GM21717 (cell line): Measurements from ENCODE around the gene RAB22A.

Experiments
- ATAC-seq: cut with Tn5 transposase; IDR thresholded peaks from one replicate; pipeline ENCODE4 v1.9.1; 2021; ENCODE audit warnings: mild to moderate bottlenecking, moderate library complexity; ENCODE audit not compliant: unreplicated experiment

The RAB22A gene

GRCh38 chr20:58382096-58382495 is 72.6 kb downstream of the RAB22A start:
- no peak for ATAC-seq

- no peak for ATAC-seq
Observed at GRCh38 chr20:58384821-58385220, 75.3 kb downstream of the RAB22A start.

GRCh38 chr20:58388028-58388601 is 78.6 kb downstream of the RAB22A start:
- no peak for ATAC-seq

DNA sequence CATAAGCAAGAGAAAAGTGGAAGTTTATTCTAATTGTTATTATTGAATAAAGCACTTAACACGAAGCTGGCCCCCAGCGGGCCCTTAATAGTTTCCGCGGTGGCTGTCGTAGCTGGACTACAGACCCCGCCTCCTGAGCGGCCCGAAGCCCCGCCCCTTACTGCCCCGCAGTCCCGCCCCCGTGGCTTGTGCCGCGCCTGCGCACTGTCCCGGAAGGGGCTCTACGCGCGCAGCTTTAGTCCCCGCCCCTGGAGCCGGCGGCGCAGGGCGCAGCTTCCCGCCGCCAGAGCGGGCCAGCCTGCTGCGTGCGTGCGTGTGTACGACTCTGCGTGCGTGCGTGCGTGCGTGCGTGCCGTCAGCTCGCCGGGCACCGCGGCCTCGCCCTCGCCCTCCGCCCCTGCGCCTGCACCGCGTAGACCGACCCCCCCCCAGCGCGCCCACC is 79.4 kb downstream of the RAB22A start, which contains the start of gene VAPB:
VAPB (plus strand) TSS at position 348 of the 442 bp plus-strand sequence. CDS start 231 bp downstream, outside the sequence.
- ATAC-seq, result peak; percentile 91

GRCh38 chr20:58389324-58389967 is 79.9 kb downstream of the RAB22A start:
- ATAC-seq, result peak; percentile 25

DNA sequence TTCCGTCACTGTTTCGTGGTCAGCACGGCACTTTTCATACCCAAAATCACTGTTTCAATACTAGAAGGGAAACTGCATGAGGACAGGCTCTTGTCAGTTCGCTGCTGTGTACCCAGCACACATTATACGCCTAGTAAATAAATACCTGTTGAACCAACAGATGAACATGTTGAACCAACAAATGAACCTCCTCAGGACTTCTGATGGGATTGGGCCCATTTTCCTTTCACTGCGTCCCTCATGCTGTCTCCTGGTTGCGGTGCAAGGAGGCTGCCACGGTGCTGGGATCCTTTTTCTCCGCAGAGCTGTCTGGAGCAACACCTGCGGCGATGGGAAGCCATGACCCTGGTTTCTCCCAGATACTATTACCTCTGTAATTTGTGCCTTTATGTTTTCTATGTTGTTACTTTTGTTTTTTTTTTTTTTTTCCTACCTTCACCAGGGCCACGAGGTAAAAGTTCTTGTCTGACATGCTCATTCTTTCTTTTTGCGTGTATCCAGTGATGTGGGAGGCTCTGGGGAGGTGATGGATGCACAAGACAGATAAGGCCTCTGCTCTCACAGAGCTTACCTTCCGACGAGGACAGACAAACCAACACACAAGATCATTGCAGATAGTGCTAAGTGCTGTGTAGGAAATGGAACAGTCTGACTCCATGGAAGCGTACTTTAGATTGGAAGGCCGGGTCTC is 80.6 kb downstream of the RAB22A start:
- no peak for ATAC-seq

DNA sequence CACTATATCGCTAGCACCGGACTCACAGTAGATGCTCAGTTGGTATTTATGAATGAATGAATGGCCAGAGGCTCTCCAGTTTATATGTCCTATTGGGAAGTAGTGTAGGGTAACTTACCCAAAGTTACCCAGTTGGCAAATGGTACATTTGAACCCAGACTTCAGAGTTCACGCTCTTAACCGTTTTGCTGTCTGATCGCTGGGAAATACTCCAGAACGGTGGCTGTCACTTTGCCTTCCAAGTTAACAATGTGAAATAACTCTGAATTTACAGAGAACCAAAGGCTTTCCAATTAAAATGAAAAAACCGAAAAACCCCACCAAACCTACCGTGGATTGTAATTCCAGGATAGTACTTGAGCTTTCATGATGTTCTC is 81.1 kb downstream of the RAB22A start:
- no peak for ATAC-seq

DNA sequence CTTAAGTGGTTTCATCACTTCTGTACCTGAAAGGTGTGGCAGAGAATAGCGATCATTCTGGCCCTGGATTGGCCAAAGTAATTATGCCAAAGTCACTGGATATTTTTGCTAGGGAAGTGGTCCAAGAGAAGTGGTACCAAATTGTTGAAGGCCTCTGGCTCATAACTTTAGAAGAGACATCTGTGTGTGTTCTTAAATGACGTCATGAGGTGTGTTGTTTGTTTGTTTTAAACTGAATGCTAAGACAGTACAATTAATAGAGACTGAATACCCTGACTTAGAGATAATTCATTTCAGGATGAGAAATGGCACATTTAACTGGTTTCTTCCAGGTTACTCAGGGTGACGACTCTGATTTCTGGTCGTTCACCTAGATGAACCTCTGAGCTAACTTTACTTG is 82.8 kb downstream of the RAB22A start:
- ATAC-seq, result no peak

DNA sequence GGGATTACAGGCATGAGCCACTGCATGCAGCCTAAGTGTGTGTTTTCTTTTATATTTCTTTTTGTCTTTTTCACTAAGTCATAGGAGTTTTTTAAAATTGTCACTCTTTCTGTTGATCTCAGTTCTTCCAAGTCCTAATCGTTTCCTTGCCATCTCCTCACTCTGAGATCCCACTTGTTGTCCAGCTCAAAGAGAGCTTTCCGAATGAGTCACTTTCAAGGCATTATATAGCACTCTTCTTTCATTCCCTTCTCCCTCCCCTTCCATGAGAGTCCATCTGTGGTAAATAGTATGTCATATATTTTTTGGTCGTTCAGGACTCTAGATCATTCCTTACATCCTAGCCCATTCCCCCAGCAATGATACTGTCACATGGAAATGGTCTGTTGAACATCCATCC is 83.8 kb downstream of the RAB22A start:
- ATAC-seq, result no peak

GRCh38 chr20:58394801-58395200 is 85.3 kb downstream of the RAB22A start:
- ATAC-seq, result no peak

- ATAC-seq, result no peak
Observed at GRCh38 chr20:58395604-58396003, 86.1 kb downstream of the RAB22A start.

GRCh38 chr20:58397429-58397828 is 87.9 kb downstream of the RAB22A start:
- ATAC-seq, result no peak

- ATAC-seq, result no peak
Observed at GRCh38 chr20:58398254-58398653, 88.7 kb downstream of the RAB22A start.

GRCh38 chr20:58399926-58400325 is 90.4 kb downstream of the RAB22A start:
- ATAC-seq, result no peak

- no peak for ATAC-seq
Observed at GRCh38 chr20:58401162-58401561, 91.6 kb downstream of the RAB22A start.

DNA sequence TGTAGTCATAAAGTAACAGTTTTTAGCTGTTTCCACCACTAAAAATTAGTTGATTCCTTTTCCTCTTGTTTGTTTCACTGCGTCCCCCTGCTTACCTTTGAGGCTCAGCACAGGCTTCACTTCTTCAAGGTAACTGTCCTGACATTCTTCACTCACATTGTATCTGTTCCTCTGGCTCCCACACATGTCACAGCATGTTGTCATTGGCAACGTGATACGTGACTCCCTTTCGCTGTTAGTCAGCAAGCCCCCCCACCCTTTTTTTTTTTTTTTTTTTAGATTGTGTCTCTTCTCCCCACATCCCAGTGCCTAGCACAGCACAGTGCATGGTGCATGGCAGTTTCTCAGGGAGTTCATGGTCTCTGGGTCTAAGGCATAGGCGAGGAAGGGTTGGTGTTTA is 92.8 kb downstream of the RAB22A start:
- no peak for ATAC-seq

- peak; percentile 61 for ATAC-seq
Observed at GRCh38 chr20:58402827-58403226, 93.3 kb downstream of the RAB22A start.

GRCh38 chr20:58403272-58403671 is 93.8 kb downstream of the RAB22A start:
- no peak for ATAC-seq

DNA sequence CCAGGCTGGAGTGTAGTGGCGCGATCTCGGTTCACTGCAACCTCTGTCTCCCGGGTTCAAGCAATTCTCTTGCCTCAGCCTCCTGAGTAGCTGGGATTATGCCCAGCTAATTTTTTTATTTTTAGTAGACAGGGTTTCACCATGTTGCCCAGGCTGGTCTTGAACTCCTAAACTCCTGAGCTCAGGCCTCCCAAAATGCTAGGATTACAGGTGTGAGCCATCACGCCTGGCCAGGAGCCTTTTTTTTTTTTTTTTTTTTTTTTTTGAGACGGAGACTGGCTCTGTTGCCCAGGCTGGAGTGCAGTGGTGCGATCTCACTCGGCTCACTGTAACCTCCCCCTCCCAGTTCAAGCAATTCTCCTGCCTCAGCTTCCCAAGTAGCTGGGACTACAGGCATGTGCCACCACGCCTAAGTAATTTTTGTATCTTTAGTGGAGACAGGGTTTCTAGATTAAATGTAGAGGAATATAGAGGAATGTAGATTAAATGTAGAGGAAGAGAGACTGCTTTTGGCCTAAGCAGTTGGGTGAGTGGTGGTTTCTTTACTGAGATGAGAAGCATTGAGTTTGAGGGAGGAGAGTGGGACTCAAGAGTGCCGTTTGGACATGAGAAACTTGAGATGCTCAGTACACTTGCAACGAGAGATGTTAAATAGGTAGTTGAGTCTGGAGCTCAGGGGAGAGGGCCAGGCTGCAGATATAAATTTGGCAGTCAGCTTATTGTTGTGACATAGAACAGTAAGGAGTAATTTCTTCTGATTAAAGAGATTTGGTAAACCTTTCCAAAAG is 96.2 kb downstream of the RAB22A start:
- no peak for ATAC-seq

DNA sequence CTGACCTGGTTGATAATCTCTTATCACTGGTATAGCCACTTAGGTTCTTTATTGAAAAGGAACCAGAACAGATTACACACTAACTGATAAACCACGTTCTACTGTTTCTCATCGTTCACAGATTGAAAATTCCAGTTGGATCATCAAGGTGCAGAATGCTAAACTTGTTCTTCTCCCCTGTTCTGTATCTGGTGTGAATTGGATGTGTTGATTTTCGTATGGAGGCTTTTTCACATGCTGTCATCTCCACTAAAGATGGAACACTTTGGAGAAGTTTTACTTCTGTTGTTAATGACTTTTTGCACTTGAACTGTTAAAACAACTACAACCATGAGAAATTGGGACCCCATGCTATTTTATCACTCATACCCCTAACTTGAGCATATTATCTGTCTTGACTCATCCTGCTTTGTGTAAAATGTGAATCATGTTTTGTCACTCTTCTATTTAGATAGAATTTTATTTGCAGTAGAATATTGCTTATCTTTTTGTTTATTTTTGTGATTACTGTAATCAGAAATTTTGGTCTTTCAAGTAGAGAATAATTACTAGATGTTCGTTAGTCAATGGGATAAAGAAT is 97.0 kb downstream of the RAB22A start:
- no peak for ATAC-seq
